ENCODE measurements around the gene HTRA2. TPM values are rescaled to one million over a fixed set of nuclear protein-coding genes. Genes with fewer than 3 reads are reported as not detected.

HTRA2 gene
- total and polyA plus RNA-seq, 9 of the 15 experiments (the other 6 are each of a cell fraction or from before 2014, with no cell fraction given) = 54.2 to 71.2 (median 65.8) TPM

DNA sequence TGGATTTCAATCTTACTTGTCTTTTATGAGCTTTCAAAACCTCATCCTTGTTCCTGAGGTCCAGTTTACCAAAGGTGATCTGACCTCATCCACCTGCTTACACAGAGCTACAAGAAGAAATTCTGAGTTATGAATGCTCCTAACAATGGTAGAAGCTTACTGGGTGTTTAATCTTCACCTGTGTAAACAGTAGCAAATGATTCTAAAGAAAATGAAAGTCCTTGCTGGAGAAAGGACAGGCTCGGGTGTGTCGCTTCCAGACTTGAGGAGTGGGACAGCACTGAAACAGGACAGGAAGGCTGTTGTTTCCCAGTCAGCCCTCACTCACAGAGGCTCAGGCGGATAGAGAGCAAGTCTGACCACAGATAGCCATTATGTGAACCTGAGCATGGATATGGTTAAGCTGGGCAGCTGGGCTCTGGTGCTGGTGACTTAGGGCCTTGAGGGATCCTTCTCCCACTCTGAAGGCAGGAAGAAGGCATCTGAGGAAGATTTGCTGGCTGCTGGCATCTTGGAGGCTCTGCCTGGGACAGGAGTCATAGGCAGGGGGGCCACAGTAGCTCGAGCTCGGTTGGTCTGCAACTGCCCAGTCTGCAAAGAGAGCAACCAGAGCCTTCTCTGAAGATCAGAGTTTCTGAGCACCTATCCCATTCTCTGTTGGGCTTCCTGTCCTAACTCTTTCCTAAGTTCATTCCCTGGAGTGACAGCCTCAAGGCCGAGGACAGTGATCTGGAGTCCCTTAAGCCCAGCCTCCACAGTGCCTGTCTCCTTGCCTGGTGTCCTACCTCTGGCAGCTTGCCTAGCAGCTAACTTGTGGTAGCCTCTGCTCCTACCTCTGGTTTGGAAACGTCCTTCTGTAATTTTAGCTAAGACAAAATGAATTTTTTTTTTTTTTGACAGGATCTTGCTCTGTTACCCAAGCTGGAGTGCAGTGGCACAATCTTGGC, 28.8 kb downstream of the HTRA2 start:
- H3K4me1 ChIP-seq (replicated peaks in 1 of 2; ENCODE audit: control insufficient read depth in 2 of 2, insufficient read depth in 2 of 2, low read length in 2 of 2) = peaks cover 17 to 40% of the 10 kb centered on the region in 2 experiments
- H2AFZ ChIP-seq (ENCODE audit: low read depth, low read length) = no peak overlapping the region
- in situ Hi-C loops (cut with MboI) (no loop called here), intact Hi-C loops (cut with micrococcal nuclease) (no loop called here)
- DNase-seq (ENCODE audit: extremely low read depth in 1 of 4, low spot score in 3 of 4) (no peak), FAIRE-seq (peak; percentile 23), ATAC-seq (no peak)
- WGBS (ENCODE audit: insufficient coverage, low coverage, missing lambda C conversion rate) = 53% methylated on average over 7 of the region's 7 CpGs
- H3K9me1 ChIP-seq (ENCODE audit: control insufficient read depth, insufficient read depth, low read length) = no peaks in the 10 kb centered on the region
- H3K27ac ChIP-seq (ENCODE audit: extremely low read depth, low read depth, low read length) = no peak overlapping the region
- no peak overlapping the region for H3K4me2 ChIP-seq (ENCODE audit: insufficient read depth, low read length)
- peaks cover 15% of the 10 kb centered on the region; the same call in 2 of the 3 replicates for H3K79me2 ChIP-seq (ENCODE audit: control insufficient read depth, insufficient read depth, low read length)
- H3K4me3 ChIP-seq = no peak overlapping the region
- peaks cover 17% of the 10 kb centered on the region; the same call in 1 of the 3 replicates for H3K36me3 ChIP-seq (ENCODE audit: control insufficient read depth, insufficient read depth, low read length)
- 0 out of 2 replicates have a peak, but pooled peaks have one; percentile 21 for TF ChIP-seq RBFOX2 (IDR thresholded peaks at IDR 0.05; ENCODE audit: low read depth, low read length)
- TF ChIP-seq JUND (IDR thresholded peaks at IDR 0.05; ENCODE audit: borderline replicate concordance, low read depth, low read length) = no peak
- no peak for TF ChIP-seq JUND (tag; IDR thresholded peaks at IDR 0.05; ENCODE audit: borderline replicate concordance, low read depth, low read length)
- H3K27me3 ChIP-seq (ENCODE audit: control insufficient read depth in 2 of 2, insufficient read depth in 2 of 2, low read length in 2 of 2) = peaks cover 0 to 16% of the 10 kb centered on the region in 2 experiments; a peak in 2 of 5 replicates
- H3K9me3 ChIP-seq (replicated peaks; ENCODE audit: control insufficient read depth, insufficient read depth, low read depth, low read length) = no peaks in the 10 kb centered on the region
- H4K20me1 ChIP-seq (replicated peaks; ENCODE audit: control insufficient read depth, insufficient read depth, low read length) = no peaks in the 10 kb centered on the region
- CTCF ChIA-PET (ENCODE audit: low intra/inter-chr PET ratio) = no interaction called here
- POLR2A ChIA-PET = interaction anchor here (0.6 to 1.5 kb wide), 10 partner anchors 8 to 351 kb away, joined by 3 to 6 read pairs (median 4); no protein-coding TSS in a partner anchor
- no TSS peak for BruUV-seq (replicated peaks)
- H3K9ac ChIP-seq (ENCODE audit: insufficient read depth in 1 of 2, low read depth in 2 of 2, low read length in 2 of 2) = peak overlapping the region in 1 of 2 experiments; percentile 77; a peak in 1 of 4 replicates

All from K562 (cell line).